NB4 (cell line): ENCODE results near the gene S100A12.
"Not testable (repeated sequence)": the region's sequence is repeated elsewhere in the genome, so short reads cannot be mapped to it uniquely, and the experiment has no call there.

Experiments used
- CTCF ChIP-seq: IDR thresholded peaks from one replicate; pipeline ENCODE4 v1.5.1; 2012; ENCODE audit warnings: low read depth, low read length
- MYC ChIP-seq: IDR thresholded peaks from 2 replicates; pipeline ENCODE4 v1.6.1; 2011; ENCODE audit warnings: low read depth, low read length
- POLR2A ChIP-seq: IDR thresholded peaks from 2 replicates; pipeline ENCODE4 v1.6.1; 2011; ENCODE audit warnings: mild to moderate bottlenecking; ENCODE audit not compliant: insufficient read length; ENCODE audit errors: extremely low read depth

- TF ChIP-seq CTCF, POLR2A, MYC: not testable (repeated sequence)
Measured at GRCh38 chr1:153407274-153407673, 31.9 kb upstream of the S100A12 start.
